Measurements from ENCODE around the gene CDCA3. TPM values are rescaled to one million over a fixed set of nuclear protein-coding genes. Genes with fewer than 3 reads are reported as not detected.

Gene CDCA3
- total RNA-seq, 1 experiment from 2014 or later = 57.1 TPM

GRCh38 chr12:6851921-6852650 lies 1.0 kb upstream of the CDCA3 start, which contains the start of gene USP5:
USP5 (plus strand) TSS chr12:6852150; CDS start chr12:6852180, 30 bp downstream.
- peak; percentile 97 for DNase-seq
- H3K9me3 Mint-ChIP-seq (ENCODE audit: low read depth, unreplicated experiment) = no peaks in the 10 kb centered on the region
- peaks cover 27% of the 10 kb centered on the region for H3K4me1 Mint-ChIP-seq (ENCODE audit: low read depth, unreplicated experiment)
- TF ChIP-seq CTCF (IDR thresholded peaks at IDR 0.05; ENCODE audit: unreplicated experiment) = no peak
- no peaks in the 10 kb centered on the region for H3K27me3 Mint-ChIP-seq (ENCODE audit: unreplicated experiment)
- intact Hi-C loops (cut with micrococcal nuclease; ENCODE audit: unreplicated experiment) = loop anchor here (1.0 kb wide), 2 partner anchors 17 to 39 kb away; no protein-coding TSS in a partner anchor
- peaks cover 49% of the 10 kb centered on the region for H3K36me3 Mint-ChIP-seq (ENCODE audit: insufficient read depth, unreplicated experiment)
- BruUV-seq (replicated peaks) = TSS peak; percentile 66
- peak within 1 kb of the TSS; percentile 94 for H3K4me3 Mint-ChIP-seq (ENCODE audit: low read depth, unreplicated experiment)
- peak within 1 kb of the TSS; percentile 89 for H3K27ac Mint-ChIP-seq (ENCODE audit: unreplicated experiment)
- CTCF ChIA-PET = interaction anchor here (0.5 to 3.0 kb wide), 17 partner anchors 12 to 477 kb away, joined by 3 to 19 read pairs (median 5); partner anchors contain the start of genes COPS7A, GNB3, MLF2 and PTMS

- no peak for DNase-seq
- Mint-ChIP-seq H3K36me3 (ENCODE audit: insufficient read depth, unreplicated experiment) (peaks cover 49% of the 10 kb centered on the region), H3K27me3 (ENCODE audit: unreplicated experiment) (no peaks in the 10 kb centered on the region), H3K4me1 (ENCODE audit: low read depth, unreplicated experiment) (peaks cover 27% of the 10 kb centered on the region), H3K9me3 (ENCODE audit: low read depth, unreplicated experiment) (no peaks in the 10 kb centered on the region), H3K27ac (ENCODE audit: unreplicated experiment) (peak overlapping the region; percentile 89), H3K4me3 (ENCODE audit: low read depth, unreplicated experiment) (peak overlapping the region; percentile 94)
- intact Hi-C loops (cut with micrococcal nuclease; ENCODE audit: unreplicated experiment) = loop anchor here (1.0 kb wide), 1 partner anchor 15 kb away; no protein-coding TSS in a partner anchor
- no peak for TF ChIP-seq CTCF (IDR thresholded peaks at IDR 0.05; ENCODE audit: unreplicated experiment)
- CTCF ChIA-PET = interaction anchor here (1.1 to 3.0 kb wide), 7 partner anchors 11 to 98 kb away, joined by 4 to 19 read pairs (median 10); partner anchors contain the start of genes GNB3, MLF2 and SPSB2
- BruUV-seq (replicated peaks) = TSS peak; percentile 77
Measured at GRCh38 chr12:6850796-6851152, 312 bp downstream of the CDCA3 start.

GRCh38 chr12:6849976-6850560 lies 1.0 kb downstream of the CDCA3 start:
- Mint-ChIP-seq H3K27me3 (ENCODE audit: unreplicated experiment) (no peaks in the 10 kb centered on the region), H3K27ac (ENCODE audit: unreplicated experiment) (peak overlapping the region; percentile 89), H3K4me3 (ENCODE audit: low read depth, unreplicated experiment) (peak overlapping the region; percentile 94), H3K36me3 (ENCODE audit: insufficient read depth, unreplicated experiment) (peaks cover 49% of the 10 kb centered on the region), H3K9me3 (ENCODE audit: low read depth, unreplicated experiment) (no peaks in the 10 kb centered on the region), H3K4me1 (ENCODE audit: low read depth, unreplicated experiment) (peaks cover 27% of the 10 kb centered on the region)
- CTCF ChIA-PET = interaction anchor here (2.7 to 2.8 kb wide), 2 partner anchors 10 to 16 kb away, joined by 8 to 10 read pairs; partner anchors contain the start of gene GNB3
- no peak for TF ChIP-seq CTCF (IDR thresholded peaks at IDR 0.05; ENCODE audit: unreplicated experiment)
- no peak for DNase-seq
- intact Hi-C loops (cut with micrococcal nuclease; ENCODE audit: unreplicated experiment) = no loop called here
- no TSS peak for BruUV-seq (replicated peaks)

- Mint-ChIP-seq H3K36me3 (ENCODE audit: insufficient read depth, unreplicated experiment) (peaks cover 49% of the 10 kb centered on the region), H3K27me3 (ENCODE audit: unreplicated experiment) (no peaks in the 10 kb centered on the region), H3K27ac (ENCODE audit: unreplicated experiment) (no peak overlapping the region), H3K4me1 (ENCODE audit: low read depth, unreplicated experiment) (peaks cover 26% of the 10 kb centered on the region), H3K4me3 (ENCODE audit: low read depth, unreplicated experiment) (peak overlapping the region; percentile 94), H3K9me3 (ENCODE audit: low read depth, unreplicated experiment) (no peaks in the 10 kb centered on the region)
- CTCF ChIA-PET = no interaction called here
- no TSS peak for BruUV-seq (replicated peaks)
- intact Hi-C loops (cut with micrococcal nuclease; ENCODE audit: unreplicated experiment) = no loop called here
- TF ChIP-seq CTCF (IDR thresholded peaks at IDR 0.05; ENCODE audit: unreplicated experiment) = no peak
- no peak for DNase-seq
Measured at GRCh38 chr12:6849427-6849826, 1.7 kb downstream of the CDCA3 start.
